HG03045 (cell line): Measurements from ENCODE around the gene RBM5.
A peak's percentile ranks its signal among the peaks of the same experiment; 100 is the strongest.
"Not testable (repeated sequence)": the region's sequence is repeated elsewhere in the genome, so short reads cannot be mapped to it uniquely, and the experiment has no call there.

Source experiments
- ATAC-seq: cut with Tn5 transposase; IDR thresholded peaks from one replicate; pipeline ENCODE4 v1.9.1; 2021; ENCODE audit warnings: mild to moderate bottlenecking, moderate library complexity; ENCODE audit not compliant: unreplicated experiment

Gene RBM5

GRCh38 chr3:50088725-50089608, at the start of gene RBM5:
RBM5 (plus strand) TSS chr3:50088919; CDS start chr3:50090435, 1,516 bp downstream.
- ATAC-seq: peak; percentile 97

- ATAC-seq: no peak
Measured at GRCh38 chr3:50044976-50045375, 43.7 kb upstream of the RBM5 start.

- no peak for ATAC-seq
Measured at GRCh38 chr3:50047426-50047825, 41.3 kb upstream of the RBM5 start.

- no peak for ATAC-seq
Measured at GRCh38 chr3:50050361-50050760, 38.4 kb upstream of the RBM5 start.

- no peak for ATAC-seq
Measured at GRCh38 chr3:50057756-50058155, 31.0 kb upstream of the RBM5 start.

GRCh38 chr3:50068134-50068533, 20.6 kb upstream of the RBM5 start:
- no peak for ATAC-seq

GRCh38 chr3:50078091-50078490, 10.6 kb upstream of the RBM5 start:
- ATAC-seq: no peak

GRCh38 chr3:50078622-50079021, 10.1 kb upstream of the RBM5 start:
- no peak for ATAC-seq

GRCh38 chr3:50084951-50085350, 3.8 kb upstream of the RBM5 start:
- not testable (repeated sequence) for ATAC-seq

GRCh38 chr3:50089609-50089945, 858 bp downstream of the RBM5 start:
- no peak for ATAC-seq

- ATAC-seq: no peak
Measured at GRCh38 chr3:50090984-50091383, 2.3 kb downstream of the RBM5 start.

GRCh38 chr3:50095352-50095998, 6.8 kb downstream of the RBM5 start:
- no peak for ATAC-seq

GRCh38 chr3:50100386-50100785, 11.7 kb downstream of the RBM5 start:
- no peak for ATAC-seq

GRCh38 chr3:50100956-50101845, 12.5 kb downstream of the RBM5 start:
- no peak for ATAC-seq

- ATAC-seq: no peak
Measured at GRCh38 chr3:50102558-50102957, 13.8 kb downstream of the RBM5 start.

GRCh38 chr3:50111757-50112156, 23.0 kb downstream of the RBM5 start:
- ATAC-seq: no peak

- no peak for ATAC-seq
Measured at GRCh38 chr3:50112462-50112861, 23.7 kb downstream of the RBM5 start.

- ATAC-seq: no peak
Measured at GRCh38 chr3:50117120-50117519, 28.4 kb downstream of the RBM5 start.

GRCh38 chr3:50118237-50118636, 29.5 kb downstream of the RBM5 start:
- no peak for ATAC-seq

- ATAC-seq: no peak
Measured at GRCh38 chr3:50119786-50120185, 31.1 kb downstream of the RBM5 start.

GRCh38 chr3:50120364-50121071, 31.8 kb downstream of the RBM5 start:
- ATAC-seq: no peak
